OCI-LY3 (cell line): ENCODE data around the gene EXOC6.

Experiments used
- CTCF ChIP-seq: fragments of 200-600, 300-600 bp; sonication (generic); IDR thresholded peaks from 2 replicates; pipeline ENCODE4 v1.5.1; 2014; ENCODE audit warnings: antibody characterized with exemption, low read length, low read depth
- EZH2phosphoT487 ChIP-seq: fragments of 200-600 bp; shearing (Covaris generic); IDR thresholded peaks from 2 replicates; pipeline ENCODE4 v1.6.1; 2018; ENCODE audit warnings: antibody characterized with exemption, mixed run types, low read depth

DNA sequence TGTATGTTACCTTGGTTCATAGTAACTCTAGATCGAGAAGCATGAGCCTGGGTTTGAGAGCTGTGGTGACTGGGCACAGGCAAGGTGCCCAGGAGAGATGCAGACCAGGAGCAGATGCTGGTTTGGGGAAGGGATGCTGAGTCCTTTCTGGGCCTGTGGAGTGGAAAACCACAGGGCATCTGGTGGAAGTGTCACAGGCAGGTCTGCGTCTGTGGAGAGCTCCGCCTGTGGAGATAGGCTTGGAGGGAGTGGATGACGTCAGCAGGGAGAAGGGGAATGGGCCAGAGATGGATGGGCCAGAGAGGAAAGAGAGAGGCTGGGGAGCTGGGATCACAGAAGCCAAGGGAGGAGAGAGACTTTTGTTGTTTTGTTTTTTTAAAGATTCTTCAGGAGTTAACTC lies 240.1 kb downstream of the EXOC6 start:
- TF ChIP-seq CTCF (no peak), EZH2phosphoT487 (no peak)
